Ovary (tissue), 9 donors: ENCODE measurements around the gene FIGLA. TPM values are rescaled to one million over a fixed set of nuclear protein-coding genes. Genes with fewer than 3 reads are reported as not detected.

Source experiments
- DNase-seq, 5 donors: peaks; one replicate each; pipeline ENCODE4 v3.0.0-alpha.2; 2019 to 2020
- H3K27ac ChIP-seq, 2 donors: fragments of 200-600 bp; one replicate each; pipeline versions ENCODE4 v1.5.1 to v1.8.0; 2019 to 2022
- H3K27me3 ChIP-seq: fragments of 200-600 bp; one replicate; pipeline ENCODE4 v1.8.0; 2022
- H3K36me3 ChIP-seq: fragments of 200-600 bp; sonication (generic); one replicate; pipeline ENCODE4 v1.5.1; 2019
- H3K4me1 ChIP-seq: one replicate; pipeline ENCODE4 v1.8.1; 2013; ENCODE audit warnings: mild to moderate bottlenecking, moderate library complexity; ENCODE audit not compliant: insufficient read depth
- H3K4me3 ChIP-seq: fragments of 200-600 bp; sonication (generic); one replicate; pipeline ENCODE4 v1.5.1; 2017
- H3K9me3 ChIP-seq, 2 donors: fragments of 200-600 bp in 1 of 2; sonication (generic) in 1 of 2; one replicate each; pipeline versions ENCODE4 v1.5.1 to v1.8.1; 2013 to 2019; ENCODE audit warnings: mild to moderate bottlenecking in 1 of 2, moderate library complexity in 1 of 2
- EP300 ChIP-seq: sonication (generic); formaldehyde crosslinking; IDR thresholded peaks from one replicate; pipeline ENCODE4 v1.6.1; 2017; ENCODE audit warnings: antibody characterized with exemption
- POLR2A ChIP-seq: fragments of 450-650 bp; IDR thresholded peaks from one replicate; pipeline ENCODE4 v1.6.1; 2017; ENCODE audit warnings: antibody characterized with exemption, mild to moderate bottlenecking, moderate library complexity
- WGBS, 3 donors: extraction: QIAGEN DNeasy Blood & Tissue Kit in 1 of 3; methylation state at CpG; one replicate each; pipeline versions ENCODE4 v1.1.5 to v1.1.7; 2013 to 2017; 5-methylcytosine and 5-hydroxymethylcytosine counted together
- intact Hi-C, 4 donors: fragments of 100-400 bp; cut with DNase I; formaldehyde crosslinking; loops; one replicate each; pipeline versions ENCODE4 v1.11.0 to v1.15.1; 2022 to 2023
- polyA plus RNA-seq, 2 donors: library from polyadenylated mRNA; stranded (reverse); fragments of 200-250 nt in 1 of 2; fragments of 350-450 nt in 1 of 2; fragmentation: Illumina TruSeq in 1 of 2; extraction: RNeasy Lipid Tissue Mini Kit (QIAGEN cat#74804) in 1 of 2; gene quantifications; one replicate each; pipeline ENCODE4 v1.2.3, GENCODE V29; 2013 to 2014
- total RNA-seq, 7 donors: library from RNA; depleted of rRNA in 2 of 7; stranded (reverse); fragments of >200 nt in 2 of 7; fragmentation: NEBNext Ultra II Directional in 3 of 7; extraction: Animal tissue kit (Norgen Biotek cat#: 25700) in 3 of 7; gene quantifications; one replicate each; pipeline versions ENCODE4 v1.1.0 to v1.2.4, GENCODE V29; 2016 to 2023
- TF ChIP-seq, protein P1 (sequence below), 3 donors: fragments of 450-650 bp in 2 of 3; fragments of 200-600 bp in 1 of 3; IDR thresholded peaks; one replicate each; pipeline versions ENCODE4 v1.5.1 to v1.8.0; 2016 to 2022; ENCODE audit warnings: antibody characterized with exemption in 3 of 3, mild to moderate bottlenecking in 1 of 3
- donor health status: DM: no; HTN: no; CAD: no; lungs with moderate emphysema.
- donor health status: DM: no; HTN: no; CAD: no.
- donor health status: Bipolar disorder and iron deficiency.
- donor health status: DM: yes; HTN: yes; CAD: no.
- donor health status: DM: no; HTN: no; CAD: no.
- donor health status: DM: yes; HTN: yes; CAD: no.

The FIGLA gene
- total and polyA plus RNA-seq, 9 donors = 0.35 to 3.3 TPM; not detected in 7

DNA sequence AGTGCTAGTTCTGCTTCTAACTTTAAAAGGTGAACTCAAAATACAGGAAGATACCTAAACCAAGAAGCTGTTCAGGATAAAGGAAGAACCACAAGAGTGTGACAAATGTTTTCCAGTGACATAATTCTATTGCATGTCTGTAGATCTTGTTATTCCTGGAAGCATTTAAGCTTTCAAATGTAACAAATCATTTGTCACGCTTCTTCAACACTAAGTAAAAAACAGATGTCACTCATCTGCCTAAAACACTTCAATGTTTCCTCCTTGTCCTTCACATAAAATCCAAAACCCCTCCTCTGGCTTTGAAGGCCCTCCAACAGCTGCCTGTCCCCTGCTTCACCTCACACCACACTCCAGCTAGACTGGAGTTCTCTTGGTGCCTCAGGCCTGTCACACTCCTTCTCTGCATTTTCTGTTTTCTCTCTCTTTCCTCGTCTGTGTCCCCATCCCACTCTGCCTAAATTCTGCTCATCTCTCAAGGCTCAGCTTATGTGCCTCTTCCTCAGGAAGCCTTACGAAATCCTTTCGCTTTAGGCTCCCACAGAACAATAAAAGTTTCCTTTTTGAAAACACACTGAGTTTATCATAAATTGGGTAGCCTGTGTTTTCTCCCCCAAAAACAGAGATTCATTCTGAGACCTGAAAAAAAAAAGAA is 36.4 kb upstream of the FIGLA start:
- DNase-seq = no peak
- 71 to 74% (median 72%) methylated on average over 4 of the region's 4 CpGs for WGBS, 3 donors
- no peaks in the 10 kb centered on the region for H3K27me3 ChIP-seq
- no peaks in the 10 kb centered on the region for H3K9me3 ChIP-seq
- TF ChIP-seq POLR2A = no peak
- TF ChIP-seq, protein P1, sequence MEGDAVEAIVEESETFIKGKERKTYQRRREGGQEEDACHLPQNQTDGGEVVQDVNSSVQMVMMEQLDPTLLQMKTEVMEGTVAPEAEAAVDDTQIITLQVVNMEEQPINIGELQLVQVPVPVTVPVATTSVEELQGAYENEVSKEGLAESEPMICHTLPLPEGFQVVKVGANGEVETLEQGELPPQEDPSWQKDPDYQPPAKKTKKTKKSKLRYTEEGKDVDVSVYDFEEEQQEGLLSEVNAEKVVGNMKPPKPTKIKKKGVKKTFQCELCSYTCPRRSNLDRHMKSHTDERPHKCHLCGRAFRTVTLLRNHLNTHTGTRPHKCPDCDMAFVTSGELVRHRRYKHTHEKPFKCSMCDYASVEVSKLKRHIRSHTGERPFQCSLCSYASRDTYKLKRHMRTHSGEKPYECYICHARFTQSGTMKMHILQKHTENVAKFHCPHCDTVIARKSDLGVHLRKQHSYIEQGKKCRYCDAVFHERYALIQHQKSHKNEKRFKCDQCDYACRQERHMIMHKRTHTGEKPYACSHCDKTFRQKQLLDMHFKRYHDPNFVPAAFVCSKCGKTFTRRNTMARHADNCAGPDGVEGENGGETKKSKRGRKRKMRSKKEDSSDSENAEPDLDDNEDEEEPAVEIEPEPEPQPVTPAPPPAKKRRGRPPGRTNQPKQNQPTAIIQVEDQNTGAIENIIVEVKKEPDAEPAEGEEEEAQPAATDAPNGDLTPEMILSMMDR (IDR thresholded peaks at IDR 0.05) = no peak
- no peak for TF ChIP-seq EP300
- intact Hi-C loops = no loop called here
- H3K36me3 ChIP-seq = no peaks in the 10 kb centered on the region
- H3K27ac ChIP-seq = no peak overlapping the region
- H3K4me3 ChIP-seq = no peak overlapping the region
- H3K4me1 ChIP-seq = no peaks in the 10 kb centered on the region

GRCh38 chr2:70823249-70823648 is 32.8 kb upstream of the FIGLA start:
- no peaks in the 10 kb centered on the region for H3K36me3 ChIP-seq
- no peaks in the 10 kb centered on the region for H3K9me3 ChIP-seq
- intact Hi-C loops = no loop called here
- 84 to 89% (median 88%) methylated on average over 5 of the region's 5 CpGs for WGBS, 3 donors
- H3K4me1 ChIP-seq = no peaks in the 10 kb centered on the region
- H3K27ac ChIP-seq = no peak overlapping the region
- H3K27me3 ChIP-seq = no peaks in the 10 kb centered on the region
- H3K4me3 ChIP-seq = no peak overlapping the region
- TF ChIP-seq EP300 (no peak), POLR2A (no peak)
- TF ChIP-seq, protein P1 (IDR thresholded peaks at IDR 0.05) = no peak
- DNase-seq = no peak

- Histone ChIP-seq H3K4me3 (no peak overlapping the region), H3K27ac (no peak overlapping the region), H3K27me3 (no peaks in the 10 kb centered on the region), H3K36me3 (no peaks in the 10 kb centered on the region), H3K9me3 (no peaks in the 10 kb centered on the region), H3K4me1 (no peaks in the 10 kb centered on the region)
- no peak for DNase-seq
- intact Hi-C loops = no loop called here
- 71 to 91% (median 82%) methylated on average over 8 of the region's 8 CpGs for WGBS, 3 donors
- TF ChIP-seq POLR2A (no peak), EP300 (no peak)
- TF ChIP-seq, protein P1 (IDR thresholded peaks at IDR 0.05) = no peak
Measured at GRCh38 chr2:70822843-70823242, 32.4 kb upstream of the FIGLA start.

- WGBS, 3 donors = 42 to 50% (median 46%) methylated on average over 7 of the region's 7 CpGs
- H3K27ac ChIP-seq = no peak within 1 kb of the TSS
- H3K36me3 ChIP-seq = no peaks in the 10 kb centered on the region
- TF ChIP-seq, protein P1 (IDR thresholded peaks at IDR 0.05) = no peak
- no peak for TF ChIP-seq EP300
- TF ChIP-seq POLR2A = no peak
- no peaks in the 10 kb centered on the region for H3K4me1 ChIP-seq
- no peak within 1 kb of the TSS for H3K4me3 ChIP-seq
- no peak for DNase-seq
- H3K9me3 ChIP-seq = no peaks in the 10 kb centered on the region
- no peaks in the 10 kb centered on the region for H3K27me3 ChIP-seq
- intact Hi-C loops = no loop called here
Measured at GRCh38 chr2:70820499-70820898, 30.1 kb upstream of the FIGLA start, which contains the start of gene CLEC4F. Gene CLEC4F (minus strand): TSS chr2:70820599. CDS start chr2:70820523, 76 bp downstream.
